H1 (cell line): ENCODE data around the gene OGFOD3.

Experiments
- CTCF ChIP-seq, 3 experiments: IDR thresholded peaks; 1 replicate in 2 of 3; 2 replicates in 1 of 3; pipeline versions ENCODE4 v1.5.1 to v1.6.1; 2011; ENCODE audit warnings: low read length in 3 of 3, mild to moderate bottlenecking in 3 of 3, inconsistent platforms in 2 of 3, low read depth in 1 of 3, moderate library complexity in 1 of 3; ENCODE audit not compliant: insufficient read depth in 1 of 3; ENCODE audit errors: control extremely low read depth in 1 of 3
- POLR2A ChIP-seq, 2 experiments: IDR thresholded peaks; 1 replicate in 1 of 2; 2 replicates in 1 of 2; pipeline ENCODE4 v1.6.1; 2011; ENCODE audit warnings: low read depth in 2 of 2, low read length in 2 of 2, mild to moderate bottlenecking in 2 of 2; ENCODE audit errors: control extremely low read depth in 1 of 2
- POLR2AphosphoS5 ChIP-seq: IDR thresholded peaks from 2 replicates; pipeline ENCODE4 v1.6.1; 2011; ENCODE audit warnings: low read depth, low read length
- RFX5 ChIP-seq: IDR thresholded peaks from 2 replicates; pipeline ENCODE4 v1.6.1; 2011; ENCODE audit warnings: low read depth, low read length, improper control_type of control experiment, borderline replicate concordance
- RXRA ChIP-seq: IDR thresholded peaks from 2 replicates; pipeline ENCODE4 v1.6.1; 2011; ENCODE audit warnings: low read depth, mild to moderate bottlenecking, low read length, moderate library complexity; ENCODE audit not compliant: insufficient read depth
- SIN3A ChIP-seq, 2 experiments: IDR thresholded peaks in 1 of 2; conservative IDR thresholded peaks in 1 of 2; 2 replicates each; pipeline ENCODE4 v1.6.1; 2011 to 2012; ENCODE audit warnings: low read length in 2 of 2, improper control_type of control experiment in 1 of 2, low read depth in 1 of 2, mild to moderate bottlenecking in 1 of 2
- SP2 ChIP-seq: IDR thresholded peaks from 2 replicates; pipeline ENCODE4 v1.6.1; 2012; ENCODE audit warnings: mild to moderate bottlenecking, low read length, inconsistent platforms
- TF ChIP-seq, protein P1 (sequence below): IDR thresholded peaks from 2 replicates; pipeline ENCODE4 v1.6.1; 2011; ENCODE audit warnings: low read length, improper control_type of control experiment

- no peak for TF ChIP-seq POLR2A (IDR thresholded peaks at IDR 0.05; ENCODE audit: control extremely low read depth in 1 of 2, low read depth in 2 of 2, low read length in 2 of 2)
- no peak for TF ChIP-seq RXRA
- no peak for TF ChIP-seq SP2
- TF ChIP-seq, protein P1, sequence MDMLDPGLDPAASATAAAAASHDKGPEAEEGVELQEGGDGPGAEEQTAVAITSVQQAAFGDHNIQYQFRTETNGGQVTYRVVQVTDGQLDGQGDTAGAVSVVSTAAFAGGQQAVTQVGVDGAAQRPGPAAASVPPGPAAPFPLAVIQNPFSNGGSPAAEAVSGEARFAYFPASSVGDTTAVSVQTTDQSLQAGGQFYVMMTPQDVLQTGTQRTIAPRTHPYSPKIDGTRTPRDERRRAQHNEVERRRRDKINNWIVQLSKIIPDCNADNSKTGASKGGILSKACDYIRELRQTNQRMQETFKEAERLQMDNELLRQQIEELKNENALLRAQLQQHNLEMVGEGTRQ = no peak
- TF ChIP-seq POLR2AphosphoS5 = no peak
- TF ChIP-seq CTCF (IDR thresholded peaks at IDR 0.05; ENCODE audit: control extremely low read depth in 1 of 3, insufficient read depth in 1 of 3, low read depth in 1 of 3, low read length in 3 of 3) = no peak
- no peak for TF ChIP-seq SIN3A (conservative IDR thresholded peaks at IDR 0.05 in 1 of 2, IDR thresholded peaks at IDR 0.05 in 1 of 2; ENCODE audit: low read depth in 1 of 2, low read length in 2 of 2)
- TF ChIP-seq RFX5 = no peak
Measured at GRCh38 chr17:82394278-82394677, 24.1 kb downstream of the OGFOD3 start.
